HCT116 (cell line): Measurements from ENCODE around the gene HSD3B1. TPM values are rescaled to one million over a fixed set of nuclear protein-coding genes. Genes with fewer than 3 reads are reported as not detected.

Experiments
- ATAC-seq: fragments of 200-7000 bp; cut with Tn5 transposase; 2 replicates; pipeline ENCODE4 v1.9.1; 2020; ENCODE audit warnings: mild to moderate bottlenecking, moderate library complexity
- BruUV-seq: library from RNA; stranded (reverse); fragments of 400-500 nt; replicated peaks from 2 replicates; lab custom pipeline; 2021; lab: Mats Ljungman, UMichigan
- CTCF ChIA-PET: fragments of 300-600 bp; sonication (Branson Sonifier 250); formaldehyde crosslinking; loops from one replicate; lab custom pipeline; 2021; ENCODE audit warnings: antibody characterized with exemption; lab: Charles Lee
- POLR2A ChIA-PET: fragments of 300-600, 350-600 bp; sonication (Branson Sonifier 250); formaldehyde crosslinking; loops from one replicate; lab custom pipeline; 2021; ENCODE audit warnings: antibody characterized with exemption; lab: Charles Lee
- RAD21 ChIA-PET, 2 experiments: fragments of 300-600 bp; sonication (Branson Sonifier 250); formaldehyde crosslinking; loops; one replicate each; lab custom pipeline; 2023; ENCODE audit warnings: low total read pairs in 2 of 2; ENCODE audit not compliant: uncharacterized antibody in 2 of 2, unreplicated experiment in 2 of 2, low non-redundant PET in 1 of 2; lab: Charles Lee
- DNase-seq: peaks from one replicate; pipeline ENCODE4 v3.0.0-alpha.2; 2010; ENCODE audit warnings: low read depth, low spot score
- H2AFZ ChIP-seq: fragments of 200-600 bp; shearing (Covaris generic), sonication (generic); 2 replicates; pipeline ENCODE4 v1.6.1; 2017; ENCODE audit warnings: low read depth, mixed run types, mixed read lengths, antibody characterized with exemption, low read length; ENCODE audit not compliant: poor library complexity, severe bottlenecking
- H3K27ac ChIP-seq: 2 replicates; pipeline ENCODE4 v1.5.1; 2012; ENCODE audit warnings: low read depth, low read length
- H3K27me3 ChIP-seq: fragments of 200-600 bp; sonication (generic); 2 replicates; pipeline ENCODE4 v1.6.1; 2016; ENCODE audit warnings: mixed run types, low read length, mixed read lengths; ENCODE audit not compliant: insufficient read depth
- H3K36me3 ChIP-seq, 2 experiments: fragments of 200-500 bp in 1 of 2; fragments of 200-600 bp in 1 of 2; sonication (Bioruptor generic) in 1 of 2; sonication (generic) in 1 of 2; 2 replicates each; pipeline versions ENCODE4 v1.5.1 to v1.6.1; 2014 to 2016; ENCODE audit warnings: low read length in 2 of 2, inconsistent platforms in 1 of 2, mixed read lengths in 1 of 2, mixed run types in 1 of 2; ENCODE audit not compliant: insufficient read depth in 2 of 2, control insufficient read depth in 1 of 2
- H3K4me1 ChIP-seq, 2 experiments: fragments of 200-600 bp in 1 of 2; sonication (generic) in 1 of 2; 2 replicates each; pipeline versions ENCODE4 v1.5.1 to v1.6.1; 2012 to 2017; ENCODE audit warnings: low read length in 2 of 2, inconsistent platforms in 1 of 2, mild to moderate bottlenecking in 1 of 2, mixed read lengths in 1 of 2, mixed run types in 1 of 2, moderate library complexity in 1 of 2; ENCODE audit not compliant: insufficient read depth in 2 of 2, control insufficient read depth in 1 of 2
- H3K4me2 ChIP-seq: fragments of 200-600 bp; sonication (generic); 2 replicates; pipeline ENCODE4 v1.6.1; 2017; ENCODE audit warnings: mixed run types, low read length, mixed read lengths
- H3K4me3 ChIP-seq, 2 experiments: fragments of 200-600 bp in 1 of 2; sonication (generic) in 1 of 2; replicated peaks in 1 of 2; 2 replicates each; pipeline ENCODE4 v1.5.1; 2011 to 2016; ENCODE audit warnings: low read length in 2 of 2, control low read depth in 1 of 2, low read depth in 1 of 2, mild to moderate bottlenecking in 1 of 2, mixed read lengths in 1 of 2, mixed run types in 1 of 2
- H3K79me2 ChIP-seq: fragments of 200-600 bp; sonication (generic); 2 replicates; pipeline ENCODE4 v1.6.1; 2017; ENCODE audit warnings: mild to moderate bottlenecking, mixed run types, low read length, moderate library complexity, mixed read lengths; ENCODE audit not compliant: insufficient read depth
- H3K9ac ChIP-seq: fragments of 200-600 bp; sonication (generic); 2 replicates; pipeline ENCODE4 v1.6.1; 2016; ENCODE audit warnings: low read length, mixed read lengths
- H3K9me2 ChIP-seq: fragments of 200-600 bp; sonication (generic), shearing (Covaris generic); 2 replicates; pipeline ENCODE4 v1.6.1; 2017; ENCODE audit warnings: mixed run types, mild to moderate bottlenecking, moderate library complexity; ENCODE audit not compliant: insufficient read depth
- H3K9me3 ChIP-seq, 2 experiments: fragments of 200-500 bp in 1 of 2; fragments of 200-600 bp in 1 of 2; sonication (Bioruptor generic) in 1 of 2; sonication (generic) in 1 of 2; 2 replicates each; pipeline ENCODE4 v1.6.1; 2014 to 2017; ENCODE audit warnings: low read length in 2 of 2, mixed read lengths in 2 of 2, inconsistent platforms in 1 of 2, low read depth in 1 of 2, mild to moderate bottlenecking in 1 of 2, mixed run types in 1 of 2, moderate library complexity in 1 of 2; ENCODE audit not compliant: control insufficient read depth in 1 of 2, insufficient read depth in 1 of 2
- H4K20me1 ChIP-seq: fragments of 200-600 bp; sonication (generic), shearing (Covaris generic); 2 replicates; pipeline ENCODE4 v1.6.1; 2017; ENCODE audit warnings: mixed run types, mild to moderate bottlenecking, moderate library complexity; ENCODE audit not compliant: insufficient read depth
- CBX3 ChIP-seq: IDR thresholded peaks from 2 replicates; pipeline ENCODE4 v1.6.1; 2012; ENCODE audit warnings: low read depth
- CEBPB ChIP-seq: IDR thresholded peaks from 2 replicates; pipeline ENCODE4 v1.6.1; 2012; ENCODE audit warnings: low read depth
- EGR1 ChIP-seq: IDR thresholded peaks from 2 replicates; pipeline ENCODE4 v1.6.1; 2012; ENCODE audit warnings: low read depth
- ELF1 ChIP-seq: IDR thresholded peaks from 2 replicates; pipeline ENCODE4 v1.6.1; 2012; ENCODE audit warnings: low read depth, borderline replicate concordance
- EZH2 ChIP-seq: fragments of 200-600 bp; sonication (generic); IDR thresholded peaks from 2 replicates; pipeline ENCODE4 v1.6.1; 2017; ENCODE audit warnings: antibody characterized with exemption, mixed run types
- EZH2phosphoT487 ChIP-seq: fragments of 200-600 bp; IDR thresholded peaks from 2 replicates; pipeline ENCODE4 v1.6.1; 2018; ENCODE audit warnings: antibody characterized with exemption, borderline replicate concordance
- JUND ChIP-seq: IDR thresholded peaks from 2 replicates; pipeline ENCODE4 v1.6.1; 2012
- POLR2AphosphoS5 ChIP-seq: IDR thresholded peaks from 2 replicates; pipeline ENCODE4 v1.6.1; 2011; ENCODE audit warnings: mild to moderate bottlenecking, low read depth, low read length, moderate library complexity
- RAD21 ChIP-seq: IDR thresholded peaks from 2 replicates; pipeline ENCODE4 v1.6.1; 2012; ENCODE audit warnings: low read depth, mild to moderate bottlenecking
- SIN3A ChIP-seq: IDR thresholded peaks from 2 replicates; pipeline ENCODE4 v1.6.1; 2012; ENCODE audit warnings: low read depth
- SRF ChIP-seq: IDR thresholded peaks from 2 replicates; pipeline ENCODE4 v1.6.1; 2012; ENCODE audit warnings: low read depth
- ZBTB33 ChIP-seq: IDR thresholded peaks from 2 replicates; pipeline ENCODE4 v1.6.1; 2011; ENCODE audit warnings: mild to moderate bottlenecking, low read length, moderate library complexity; ENCODE audit not compliant: insufficient replicate concordance; ENCODE audit errors: extremely low read depth
- ZFX ChIP-seq: fragments of 450-650 bp; IDR thresholded peaks from 2 replicates; pipeline ENCODE4 v1.6.1; 2017
- ZNF274 ChIP-seq: fragments of 200-500 bp; sonication (Bioruptor generic); IDR thresholded peaks from 2 replicates; pipeline ENCODE4 v1.6.1; 2014; ENCODE audit warnings: mild to moderate bottlenecking, low read depth, low read length, inconsistent platforms
- intact Hi-C: fragments of 100-400 bp; cut with micrococcal nuclease; formaldehyde crosslinking; loops from 2 replicates; pipeline ENCODE4 v1.10.0; 2022
- total RNA-seq: library from RNA; stranded (reverse); gene quantifications from one replicate; pipeline ENCODE4 v1.2.1, GENCODE V29; 2021; ENCODE audit not compliant: unreplicated experiment
- TF ChIP-seq, protein P1 (sequence below), 3 experiments: fragments of 200-600 bp in 1 of 3; sonication (generic) in 1 of 3; IDR thresholded peaks in 2 of 3; conservative IDR thresholded peaks in 1 of 3; 2 replicates each; pipeline ENCODE4 v1.5.1; 2012 to 2017; ENCODE audit warnings: low read depth in 2 of 3, low read length in 2 of 3, antibody characterized with exemption in 1 of 3, borderline replicate concordance in 1 of 3, control low read depth in 1 of 3, mild to moderate bottlenecking in 1 of 3, mixed read lengths in 1 of 3, mixed run types in 1 of 3, moderate library complexity in 1 of 3; ENCODE audit not compliant: insufficient read depth in 1 of 3
- TF ChIP-seq, protein P2 (sequence below): IDR thresholded peaks from 2 replicates; pipeline ENCODE4 v1.6.1; 2012
- TF ChIP-seq, protein P3 (sequence below): IDR thresholded peaks from 2 replicates; pipeline ENCODE4 v1.6.1; 2012; ENCODE audit warnings: low read depth
- TF ChIP-seq, protein P4 (sequence below): IDR thresholded peaks from 2 replicates; pipeline ENCODE4 v1.6.1; 2012

Gene HSD3B1
- total RNA-seq, 1 experiment from 2014 or later = not detected

- CTCF ChIA-PET = interaction anchor here (1.1 kb wide), 1 partner anchor 9 kb away, joined by 4 read pairs; no protein-coding TSS in a partner anchor
- POLR2A ChIA-PET = no interaction called here
- Histone ChIP-seq H2AFZ (no peak overlapping the region), H3K4me3 (no peak overlapping the region), H3K27ac (no peak overlapping the region), H3K4me1 (no peaks in the 10 kb centered on the region), H3K4me2 (no peak overlapping the region), H3K9ac (no peak overlapping the region), H3K79me2 (no peaks in the 10 kb centered on the region), H4K20me1 (no peaks in the 10 kb centered on the region), H3K9me3 (no peaks in the 10 kb centered on the region), H3K36me3 (no peaks in the 10 kb centered on the region), H3K9me2 (no peaks in the 10 kb centered on the region), H3K27me3 (peaks cover 12% of the 10 kb centered on the region)
- DNase-seq (no peak), ATAC-seq (no peak)
- RAD21 ChIA-PET = no interaction called here
- intact Hi-C loops = no loop called here
- BruUV-seq = no TSS peak
- TF ChIP-seq ZFX = no peak
- no peak for TF ChIP-seq EZH2
- TF ChIP-seq EZH2phosphoT487 = no peak
- TF ChIP-seq, protein P1, sequence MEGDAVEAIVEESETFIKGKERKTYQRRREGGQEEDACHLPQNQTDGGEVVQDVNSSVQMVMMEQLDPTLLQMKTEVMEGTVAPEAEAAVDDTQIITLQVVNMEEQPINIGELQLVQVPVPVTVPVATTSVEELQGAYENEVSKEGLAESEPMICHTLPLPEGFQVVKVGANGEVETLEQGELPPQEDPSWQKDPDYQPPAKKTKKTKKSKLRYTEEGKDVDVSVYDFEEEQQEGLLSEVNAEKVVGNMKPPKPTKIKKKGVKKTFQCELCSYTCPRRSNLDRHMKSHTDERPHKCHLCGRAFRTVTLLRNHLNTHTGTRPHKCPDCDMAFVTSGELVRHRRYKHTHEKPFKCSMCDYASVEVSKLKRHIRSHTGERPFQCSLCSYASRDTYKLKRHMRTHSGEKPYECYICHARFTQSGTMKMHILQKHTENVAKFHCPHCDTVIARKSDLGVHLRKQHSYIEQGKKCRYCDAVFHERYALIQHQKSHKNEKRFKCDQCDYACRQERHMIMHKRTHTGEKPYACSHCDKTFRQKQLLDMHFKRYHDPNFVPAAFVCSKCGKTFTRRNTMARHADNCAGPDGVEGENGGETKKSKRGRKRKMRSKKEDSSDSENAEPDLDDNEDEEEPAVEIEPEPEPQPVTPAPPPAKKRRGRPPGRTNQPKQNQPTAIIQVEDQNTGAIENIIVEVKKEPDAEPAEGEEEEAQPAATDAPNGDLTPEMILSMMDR (IDR thresholded peaks at IDR 0.05 in 2 of 3, conservative IDR thresholded peaks at IDR 0.05 in 1 of 3; ENCODE audit: borderline replicate concordance in 1 of 3, insufficient read depth in 1 of 3, low read depth in 2 of 3, low read length in 2 of 3) = no peak
- TF ChIP-seq, protein P2, sequence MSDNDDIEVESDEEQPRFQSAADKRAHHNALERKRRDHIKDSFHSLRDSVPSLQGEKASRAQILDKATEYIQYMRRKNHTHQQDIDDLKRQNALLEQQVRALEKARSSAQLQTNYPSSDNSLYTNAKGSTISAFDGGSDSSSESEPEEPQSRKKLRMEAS = no peak
- no peak for TF ChIP-seq CEBPB
- TF ChIP-seq ELF1 = no peak
- TF ChIP-seq, protein P3, sequence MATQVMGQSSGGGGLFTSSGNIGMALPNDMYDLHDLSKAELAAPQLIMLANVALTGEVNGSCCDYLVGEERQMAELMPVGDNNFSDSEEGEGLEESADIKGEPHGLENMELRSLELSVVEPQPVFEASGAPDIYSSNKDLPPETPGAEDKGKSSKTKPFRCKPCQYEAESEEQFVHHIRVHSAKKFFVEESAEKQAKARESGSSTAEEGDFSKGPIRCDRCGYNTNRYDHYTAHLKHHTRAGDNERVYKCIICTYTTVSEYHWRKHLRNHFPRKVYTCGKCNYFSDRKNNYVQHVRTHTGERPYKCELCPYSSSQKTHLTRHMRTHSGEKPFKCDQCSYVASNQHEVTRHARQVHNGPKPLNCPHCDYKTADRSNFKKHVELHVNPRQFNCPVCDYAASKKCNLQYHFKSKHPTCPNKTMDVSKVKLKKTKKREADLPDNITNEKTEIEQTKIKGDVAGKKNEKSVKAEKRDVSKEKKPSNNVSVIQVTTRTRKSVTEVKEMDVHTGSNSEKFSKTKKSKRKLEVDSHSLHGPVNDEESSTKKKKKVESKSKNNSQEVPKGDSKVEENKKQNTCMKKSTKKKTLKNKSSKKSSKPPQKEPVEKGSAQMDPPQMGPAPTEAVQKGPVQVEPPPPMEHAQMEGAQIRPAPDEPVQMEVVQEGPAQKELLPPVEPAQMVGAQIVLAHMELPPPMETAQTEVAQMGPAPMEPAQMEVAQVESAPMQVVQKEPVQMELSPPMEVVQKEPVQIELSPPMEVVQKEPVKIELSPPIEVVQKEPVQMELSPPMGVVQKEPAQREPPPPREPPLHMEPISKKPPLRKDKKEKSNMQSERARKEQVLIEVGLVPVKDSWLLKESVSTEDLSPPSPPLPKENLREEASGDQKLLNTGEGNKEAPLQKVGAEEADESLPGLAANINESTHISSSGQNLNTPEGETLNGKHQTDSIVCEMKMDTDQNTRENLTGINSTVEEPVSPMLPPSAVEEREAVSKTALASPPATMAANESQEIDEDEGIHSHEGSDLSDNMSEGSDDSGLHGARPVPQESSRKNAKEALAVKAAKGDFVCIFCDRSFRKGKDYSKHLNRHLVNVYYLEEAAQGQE = no peak
- TF ChIP-seq SRF = no peak
- TF ChIP-seq, protein P4, sequence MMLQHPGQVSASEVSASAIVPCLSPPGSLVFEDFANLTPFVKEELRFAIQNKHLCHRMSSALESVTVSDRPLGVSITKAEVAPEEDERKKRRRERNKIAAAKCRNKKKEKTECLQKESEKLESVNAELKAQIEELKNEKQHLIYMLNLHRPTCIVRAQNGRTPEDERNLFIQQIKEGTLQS = no peak
- no peak for TF ChIP-seq POLR2AphosphoS5
- no peak for TF ChIP-seq EGR1
- no peak for TF ChIP-seq RAD21
- TF ChIP-seq ZBTB33 = no peak
- no peak for TF ChIP-seq SIN3A
- TF ChIP-seq CBX3 = no peak
- TF ChIP-seq ZNF274 = no peak
- no peak for TF ChIP-seq JUND
These were observed 28.4 kb downstream of the HSD3B1 start for GRCh38 chr1:119535381-119535780.
